B cell (primary cell): ENCODE data around the gene DDX17. TPM values are rescaled to one million over a fixed set of nuclear protein-coding genes. Genes with fewer than 3 reads are reported as not detected.

Experiments
- ATAC-seq: fragments of 200-7000 bp; cut with Tn5 transposase; one replicate; pipeline ENCODE4 v1.10.0; 2021; ENCODE audit warnings: low read depth, mild to moderate bottlenecking, moderate number of reproducible peaks, moderate library complexity
- CTCF ChIA-PET: fragments of 350-600 bp; sonication (Branson Sonifier 250); formaldehyde crosslinking; loops from one replicate; lab custom pipeline; 2021; ENCODE audit warnings: antibody characterized with exemption, inconsistent platforms; lab: Charles Lee
- POLR2A ChIA-PET: fragments of 350-600 bp; sonication (Branson Sonifier 250); formaldehyde crosslinking; loops from one replicate; lab custom pipeline; 2021; ENCODE audit warnings: antibody characterized with exemption; lab: Charles Lee
- DNase-seq: peaks from one replicate; pipeline ENCODE4 v3.0.0; 2013
- H2AFZ ChIP-seq: 2 replicates; pipeline ENCODE4 v1.6.1; 2012; ENCODE audit warnings: mild to moderate bottlenecking, low read depth, low read length; ENCODE audit not compliant: insufficient read depth, poor library complexity, severe bottlenecking
- H3K27ac ChIP-seq, 2 donors: 1 replicate in 1 of 2; 2 replicates in 1 of 2; pipeline ENCODE4 v1.5.1; 2012 to 2013; ENCODE audit warnings: low read length in 2 of 2, mild to moderate bottlenecking in 2 of 2, moderate library complexity in 1 of 2
- H3K27me3 ChIP-seq, 4 experiments: fragments of 200-600 bp in 1 of 4; sonication (generic) in 1 of 4; replicated peaks in 1 of 4; 1 replicate in 2 of 4; 2 replicates in 2 of 4; pipeline versions ENCODE4 v1.6.1 to v1.7.0; 2013 to 2016; ENCODE audit warnings: low read length in 3 of 4, mild to moderate bottlenecking in 2 of 4, mixed read lengths in 1 of 4, moderate library complexity in 1 of 4; ENCODE audit not compliant: insufficient read depth in 4 of 4, control insufficient read depth in 3 of 4; ENCODE audit errors: control extremely low read depth in 1 of 4
- H3K36me3 ChIP-seq, 2 experiments: replicated peaks in 1 of 2; 1 replicate in 1 of 2; 2 replicates in 1 of 2; pipeline versions ENCODE4 v1.6.1 to v1.7.1; 2013; ENCODE audit warnings: low read length in 1 of 2; ENCODE audit not compliant: insufficient read depth in 2 of 2, control insufficient read depth in 1 of 2; ENCODE audit errors: control extremely low read depth in 1 of 2, extremely low read depth in 1 of 2
- H3K4me1 ChIP-seq, 2 donors: fragments of 200-600 bp in 1 of 2; sonication (generic) in 1 of 2; 1 replicate in 1 of 2; 2 replicates in 1 of 2; pipeline versions ENCODE4 v1.5.1 to v1.6.1; 2013 to 2017; ENCODE audit warnings: low read length in 2 of 2; ENCODE audit not compliant: control insufficient read depth in 2 of 2, insufficient read depth in 2 of 2
- H3K4me2 ChIP-seq: replicated peaks from 2 replicates; pipeline ENCODE3; 2012; ENCODE audit warnings: mild to moderate bottlenecking, low read depth, low read length; ENCODE audit not compliant: poor library complexity, severe bottlenecking
- H3K4me3 ChIP-seq, 5 experiments: fragments of 200-600 bp in 1 of 5; sonication (generic) in 1 of 5; 1 replicate in 3 of 5; 2 replicates in 2 of 5; pipeline versions ENCODE4 v1.5.1 to v1.7.0; 2011 to 2016; ENCODE audit warnings: low read length in 4 of 5, mild to moderate bottlenecking in 4 of 5, low read depth in 2 of 5, control low read depth in 1 of 5, moderate library complexity in 1 of 5; ENCODE audit not compliant: insufficient read depth in 1 of 5; ENCODE audit errors: control extremely low read depth in 1 of 5, extremely low read depth in 1 of 5
- H3K79me2 ChIP-seq: fragments of 200-600 bp; sonication (generic); one replicate; pipeline ENCODE4 v1.6.0; 2016; ENCODE audit warnings: low read length; ENCODE audit not compliant: control insufficient read depth, insufficient read depth
- H3K9ac ChIP-seq: fragments of 200-600 bp; sonication (generic); 2 replicates; pipeline ENCODE4 v1.6.1; 2017; ENCODE audit warnings: mild to moderate bottlenecking, low read length, moderate library complexity
- H3K9me3 ChIP-seq, 3 donors: one replicate each; pipeline versions ENCODE4 v1.6.1 to v1.7.1; 2013; ENCODE audit warnings: low read length in 2 of 3; ENCODE audit not compliant: control insufficient read depth in 2 of 3, insufficient read depth in 1 of 3; ENCODE audit errors: control extremely low read depth in 1 of 3
- H4K20me1 ChIP-seq: 2 replicates; pipeline ENCODE4 v1.6.0; 2012; ENCODE audit warnings: mild to moderate bottlenecking, low read length; ENCODE audit not compliant: insufficient read depth, control insufficient read depth, poor library complexity, severe bottlenecking
- H3K27ac Mint-ChIP-seq: one replicate; pipeline ENCODE4 v1.8.0; 2021; ENCODE audit warnings: mixed read lengths
- H3K27me3 Mint-ChIP-seq: one replicate; pipeline ENCODE4 v1.8.0; 2021; ENCODE audit warnings: mixed read lengths
- H3K4me1 Mint-ChIP-seq: one replicate; pipeline ENCODE4 v1.8.0; 2021; ENCODE audit warnings: mixed read lengths
- H3K4me3 Mint-ChIP-seq: one replicate; pipeline ENCODE4 v1.8.0; 2021; ENCODE audit warnings: mixed read lengths
- H3K9me3 Mint-ChIP-seq: one replicate; pipeline ENCODE4 v1.8.0; 2022; ENCODE audit warnings: mixed read lengths; ENCODE audit not compliant: insufficient read depth
- CTCF ChIP-seq: fragments of 200-600 bp; IDR thresholded peaks from one replicate; pipeline ENCODE4 v1.8.0; 2022; ENCODE audit warnings: antibody characterized with exemption, mild to moderate bottlenecking
- EZH2 ChIP-seq: IDR thresholded peaks from 2 replicates; pipeline ENCODE4 v1.6.1; 2012; ENCODE audit warnings: borderline replicate concordance, low read depth, mild to moderate bottlenecking, moderate library complexity, low read length; ENCODE audit not compliant: insufficient read depth, poor library complexity, severe bottlenecking
- WGBS: methylation state at CpG from one replicate; pipeline ENCODE4 v1.1.5; 2013; ENCODE audit warnings: missing lambda C conversion rate; ENCODE audit not compliant: insufficient coverage; 5-methylcytosine and 5-hydroxymethylcytosine counted together
- intact Hi-C: fragments of 100-400 bp; cut with micrococcal nuclease; formaldehyde crosslinking; loops from one replicate; pipeline ENCODE4 v1.10.0; 2022
- polyA plus RNA-seq: library from polyadenylated mRNA; depleted of rRNA; stranded (reverse); fragments of >200 nt; gene quantifications from 2 replicates; pipeline ENCODE4 v1.2.3, GENCODE V29; 2012
- total RNA-seq, 2 donors: library from RNA; stranded (reverse); fragments of 120-200 nt in 1 of 2; gene quantifications; 1 replicate in 1 of 2; 2 replicates in 1 of 2; pipeline versions ENCODE4 v1.2.3 to v1.2.4, GENCODE V29; 2013 to 2022

DDX17 gene
- total and polyA plus RNA-seq, 2 donors (not counting 1 experiment from before 2014, with no cell fraction given): 754 to 936 TPM

- intact Hi-C loops: no loop called here
Observed at GRCh38 chr22:38464992-38465672, 41.0 kb downstream of the DDX17 start.

More at GRCh38 chr22:38464992-38465672, 41.0 kb downstream of the DDX17 start:
- no peak for ATAC-seq
- H3K4me3 Mint-ChIP-seq: no peak overlapping the region
- Histone ChIP-seq H3K79me2 (no peaks in the 10 kb centered on the region), H3K27me3 (peaks cover 0 to 73% (median 35%) of the 10 kb centered on the region in 4 experiments), H4K20me1 (no peaks in the 10 kb centered on the region), H3K9me3 (peaks cover 0 to 11% (median 0%) of the 10 kb centered on the region in 3 donors), H3K4me2 (no peak overlapping the region), H3K4me3 (no peak overlapping the region), H3K4me1 (peaks cover 19 to 23% of the 10 kb centered on the region in 2 donors), H2AFZ (no peak overlapping the region), H3K27ac (no peak overlapping the region), H3K36me3 (no peaks in the 10 kb centered on the region), H3K9ac (no peak overlapping the region)
- ChIA-PET POLR2A (interaction anchor here (0.6 kb wide), 1 partner anchor 253 kb away, joined by 3 read pairs; no protein-coding TSS in a partner anchor), CTCF (no interaction called here)
- TF ChIP-seq EZH2: no peak
- no peak for TF ChIP-seq CTCF
- WGBS: 91% methylated on average over 6 of the region's 10 CpGs
- H3K4me1 Mint-ChIP-seq: peaks cover 20% of the 10 kb centered on the region
- no peaks in the 10 kb centered on the region for H3K9me3 Mint-ChIP-seq
- H3K27me3 Mint-ChIP-seq: peaks cover 46% of the 10 kb centered on the region
- DNase-seq: no peak
- no peak overlapping the region for H3K27ac Mint-ChIP-seq
